GM12878 (cell line): ENCODE measurements around the gene MMP24. TPM values are rescaled to one million over a fixed set of nuclear protein-coding genes. Genes with fewer than 3 reads are reported as not detected.

ENCODE experiments used
- ATAC-seq: fragments of 200-7000 bp; cut with Tn5 transposase; 3 replicates; pipeline ENCODE4 v1.9.1; 2020; ENCODE audit warnings: mild to moderate bottlenecking, moderate library complexity
- BruUV-seq: library from RNA; stranded (reverse); fragments of 400-500 nt; replicated peaks from 2 replicates; lab custom pipeline; 2021; lab: Mats Ljungman, UMichigan
- CTCF ChIA-PET: fragments of 300-600 bp; sonication (Branson Sonifier 250); formaldehyde crosslinking; extraction: SDS; loops from one replicate; lab custom pipeline; 2021; ENCODE audit warnings: inconsistent platforms; lab: Yijun Ruan, JAX
- POLR2A ChIA-PET: fragments of 350-600 bp; formaldehyde crosslinking; extraction: SDS; loops from one replicate; lab custom pipeline; 2021; ENCODE audit warnings: inconsistent platforms; lab: Charles Lee
- RAD21 ChIA-PET: fragments of 300-600 bp; sonication (Branson Sonifier 250); formaldehyde crosslinking; loops from one replicate; lab custom pipeline; 2023; ENCODE audit warnings: antibody characterized with exemption; ENCODE audit not compliant: unreplicated experiment; lab: Charles Lee
- SMC1A ChIA-PET: fragments of 300-600 bp; sonication (Branson Sonifier 250); formaldehyde crosslinking; loops from one replicate; lab custom pipeline; 2023; ENCODE audit not compliant: unreplicated experiment, uncharacterized antibody; lab: Charles Lee
- DNase-seq: peaks from one replicate; pipeline ENCODE4 v3.0.0-alpha.2; 2011; ENCODE audit warnings: low read depth, low spot score
- FAIRE-seq: peaks from 3 replicates; lab custom pipeline; 2011; peaks lifted over from hg19 to GRCh38; lab: Jason Lieb, UNC
- H2AFZ ChIP-seq: 2 replicates; pipeline ENCODE4 v1.6.0; 2011; ENCODE audit warnings: low read depth, low read length, control low read depth; ENCODE audit not compliant: control insufficient read depth
- H3K27ac ChIP-seq: 2 replicates; pipeline ENCODE4 v1.5.1; 2011; ENCODE audit warnings: control low read depth; ENCODE audit not compliant: control insufficient read depth, insufficient read depth
- H3K27me3 ChIP-seq, 2 experiments: replicated peaks in 1 of 2; 2 replicates each; pipeline versions ENCODE4 v1.6.0 to v1.6.1; 2011; ENCODE audit warnings: low read length in 1 of 2; ENCODE audit not compliant: control insufficient read depth in 2 of 2, insufficient read depth in 2 of 2
- H3K36me3 ChIP-seq, 2 experiments: 2 replicates each; pipeline ENCODE4 v1.5.1; 2011; ENCODE audit warnings: low read length in 1 of 2; ENCODE audit not compliant: control insufficient read depth in 2 of 2, insufficient read depth in 2 of 2
- H3K4me1 ChIP-seq: 2 replicates; pipeline ENCODE4 v1.6.1; 2011; ENCODE audit warnings: mild to moderate bottlenecking, low read length, moderate library complexity, mixed read lengths; ENCODE audit not compliant: control insufficient read depth, insufficient read depth
- H3K4me2 ChIP-seq: 2 replicates; pipeline ENCODE4 v1.6.0; 2011; ENCODE audit warnings: control low read depth; ENCODE audit not compliant: control insufficient read depth, insufficient read depth
- H3K4me3 ChIP-seq: fragments of 200-600 bp; sonication (generic); 2 replicates; pipeline ENCODE4 v1.5.1; 2016
- H3K79me2 ChIP-seq: 2 replicates; pipeline ENCODE4 v1.6.0; 2011; ENCODE audit warnings: low read length; ENCODE audit not compliant: control insufficient read depth, insufficient read depth
- H3K9ac ChIP-seq: 2 replicates; pipeline ENCODE4 v1.8.0; 2011; ENCODE audit warnings: low read length, control low read depth, mixed read lengths; ENCODE audit not compliant: control insufficient read depth, insufficient read depth
- H3K9me3 ChIP-seq: replicated peaks from 3 replicates; pipeline ENCODE4 v1.5.1; 2011; ENCODE audit warnings: mild to moderate bottlenecking, low read length; ENCODE audit not compliant: control insufficient read depth, insufficient read depth
- H4K20me1 ChIP-seq: 2 replicates; pipeline ENCODE4 v1.6.0; 2011; ENCODE audit not compliant: control insufficient read depth, insufficient read depth
- BCL11A ChIP-seq: IDR thresholded peaks from 2 replicates; pipeline ENCODE4 v1.6.1; 2011; ENCODE audit warnings: low read depth, low read length
- HDGF ChIP-seq: fragments of 450-650 bp; IDR thresholded peaks from 2 replicates; pipeline ENCODE4 v1.6.1; 2016; ENCODE audit warnings: antibody characterized with exemption
- HSF1 ChIP-seq: fragments of 150-350 bp; IDR thresholded peaks from 2 replicates; pipeline ENCODE4 v1.6.1; 2014; ENCODE audit warnings: mild to moderate bottlenecking, low read depth, low read length
- MLLT1 ChIP-seq: fragments of 450-650 bp; IDR thresholded peaks from 2 replicates; pipeline ENCODE4 v1.6.1; 2016; ENCODE audit warnings: mild to moderate bottlenecking
- NR2F1 ChIP-seq: fragments of 450-650 bp; conservative IDR thresholded peaks from 2 replicates; pipeline ENCODE4 v1.6.1; 2017; ENCODE audit warnings: mild to moderate bottlenecking
- RBBP5 ChIP-seq: fragments of 200-600 bp; sonication (generic); conservative IDR thresholded peaks from 2 replicates; pipeline ENCODE4 v1.6.1; 2016
- SMAD1 ChIP-seq: fragments of 450-650 bp; IDR thresholded peaks from 2 replicates; pipeline ENCODE4 v1.6.1; 2018; ENCODE audit warnings: mild to moderate bottlenecking, low read depth; ENCODE audit not compliant: partially characterized antibody
- YBX1 ChIP-seq: fragments of 450-650 bp; IDR thresholded peaks from 2 replicates; pipeline ENCODE4 v1.6.1; 2016; ENCODE audit warnings: antibody characterized with exemption
- ZBTB40 ChIP-seq: fragments of 450-650 bp; IDR thresholded peaks from 2 replicates; pipeline ENCODE4 v1.6.1; 2016; ENCODE audit warnings: mild to moderate bottlenecking, moderate library complexity, borderline replicate concordance
- WGBS: methylation state at CpG from one replicate; pipeline ENCODE4 v1.1.6; 2016; ENCODE audit warnings: low lambda C conversion rate; ENCODE audit not compliant: insufficient replicate concordance, insufficient coverage; ENCODE audit errors: missing lambda C conversion rate; 5-methylcytosine and 5-hydroxymethylcytosine counted together
- in situ Hi-C: fragments of 300-500 bp; cut with MboI; formaldehyde crosslinking; loops from 9 replicates; pipeline ENCODE4 v1.14.3; 2018; ENCODE audit warnings: mixed read lengths
- intact Hi-C: fragments of 100-400 bp; cut with micrococcal nuclease; formaldehyde crosslinking; loops from one replicate; pipeline ENCODE4 v1.14.2; 2022; ENCODE audit not compliant: unreplicated experiment
- polyA plus RNA-seq, 11 experiments: library from polyadenylated mRNA; depleted of rRNA in 4 of 11; unstranded in 6 of 11; stranded (reverse) in 5 of 11; fragments of >200 nt; fragmentation: Nextera tagmentation in 4 of 11; fragmentation: Illumina TruSeq in 1 of 11; extraction: Ambion mirVana in 4 of 11; extraction: Trizol in 1 of 11; gene quantifications; 1 replicate in 1 of 11; 2 replicates in 10 of 11; pipeline versions ENCODE4 v1.2.1 to v1.2.3, GENCODE V29; 2011 to 2016; ENCODE audit warnings: inconsistent platforms in 2 of 11, missing spikeins in 2 of 11, low read depth in 1 of 11
- total RNA-seq, 4 experiments: library from RNA; depleted of rRNA in 3 of 4; stranded (reverse); fragments of >200 nt in 3 of 4; fragmentation: Illumina TruSeq in 1 of 4; extraction: Trizol in 1 of 4; gene quantifications; 2 replicates each; pipeline versions ENCODE4 v1.2.1 to v1.2.3, GENCODE V29; 2013 to 2021

The MMP24 gene
- total and polyA plus RNA-seq, 10 of the 15 experiments (the other 5 are each of a cell fraction or from before 2014, with no cell fraction given) = 0.01 to 0.11 (median 0.04) TPM; not detected in 5

GRCh38 chr20:35277127-35277526 lies 50.6 kb downstream of the MMP24 start:
- POLR2A ChIA-PET = interaction anchor here (1.0 to 1.4 kb wide), 2 partner anchors 130 to 401 kb away, joined by 4 to 8 read pairs; partner anchors contain the start of genes ACSS2 and EDEM2
- SMC1A ChIA-PET = no interaction called here
- intact Hi-C loops = loop anchor here (5.0 kb wide), 1 partner anchor 450 kb away; the partner anchor contains the start of gene NCOA6
- H4K20me1 ChIP-seq = peaks cover 6% of the 10 kb centered on the region; the same call in 1 of the 2 replicates
- H3K36me3 ChIP-seq = peaks cover 11 to 25% of the 10 kb centered on the region in 2 experiments
- H2AFZ ChIP-seq = no peak overlapping the region
- no peak for DNase-seq
- CTCF ChIA-PET = interaction anchor here (1.0 to 1.6 kb wide), 4 partner anchors 10 to 132 kb away, joined by 3 to 8 read pairs (median 4); no protein-coding TSS in a partner anchor
- in situ Hi-C loops = no loop called here
- 11% methylated on average over 10 of the region's 10 CpGs for WGBS
- H3K9ac ChIP-seq = peak overlapping the region; percentile 72
- H3K9me3 ChIP-seq = no peaks in the 10 kb centered on the region
- H3K27me3 ChIP-seq = no peaks in the 10 kb centered on the region
- peak; percentile 31; the same call in 1 of the 2 replicates for TF ChIP-seq ZBTB40
- peak; percentile 43; the same call in 1 of the 2 replicates for TF ChIP-seq HDGF
- 0 out of 2 replicates have a peak, but pooled peaks have one; percentile 37 for TF ChIP-seq NR2F1
- no peak for TF ChIP-seq YBX1
- TF ChIP-seq BCL11A = no peak
- no peak for TF ChIP-seq RBBP5
- TF ChIP-seq MLLT1 = 0 out of 2 replicates have a peak, but pooled peaks have one; percentile 27
- no peak for TF ChIP-seq HSF1
- TF ChIP-seq SMAD1 = peak; percentile 20
- no peak for ATAC-seq
- peaks cover 14% of the 10 kb centered on the region for H3K79me2 ChIP-seq
- peaks cover 9% of the 10 kb centered on the region for H3K4me1 ChIP-seq
- peak overlapping the region; percentile 93 for H3K4me3 ChIP-seq
- RAD21 ChIA-PET = interaction anchor here (0.5 to 1.7 kb wide), 2 partner anchors 181 to 1030 kb away, joined by 3 to 6 read pairs; no protein-coding TSS in a partner anchor
- H3K4me2 ChIP-seq = peak overlapping the region; percentile 94
- peak overlapping the region; percentile 70 for H3K27ac ChIP-seq
- no peak for FAIRE-seq
- no TSS peak for BruUV-seq
